ENCODE data around the gene CLRN2. TPM values are rescaled to one million over a fixed set of nuclear protein-coding genes. Genes with fewer than 3 reads are reported as not detected.

Gene CLRN2
- total RNA-seq, 1 donor from 2014 or later, result not detected

GRCh38 chr4:17557880-17558279 lies 42.9 kb downstream of the CLRN2 start:
- Histone ChIP-seq H3K36me3 (no peaks in the 10 kb centered on the region), H3K4me1 (no peaks in the 10 kb centered on the region), H3K9me3 (no peaks in the 10 kb centered on the region), H3K27me3 (no peaks in the 10 kb centered on the region), H3K27ac (no peak overlapping the region), H3K4me3 (no peak overlapping the region)
- no peak for TF ChIP-seq CTCF (IDR thresholded peaks at IDR 0.05)
- DNase-seq (ENCODE audit: low spot score in 2 of 2), result no peak
- intact Hi-C loops (cut with DNase I), result no loop called here

GRCh38 chr4:17558941-17559708 lies 44.2 kb downstream of the CLRN2 start:
- intact Hi-C loops (cut with DNase I), result no loop called here
- TF ChIP-seq CTCF (IDR thresholded peaks at IDR 0.05), result no peak
- Histone ChIP-seq H3K9me3 (no peaks in the 10 kb centered on the region), H3K27me3 (no peaks in the 10 kb centered on the region), H3K27ac (no peak overlapping the region), H3K4me3 (no peak overlapping the region), H3K4me1 (no peaks in the 10 kb centered on the region), H3K36me3 (no peaks in the 10 kb centered on the region)
- no peak for DNase-seq (ENCODE audit: low spot score in 2 of 2)

GRCh38 chr4:17559709-17560048 lies 44.7 kb downstream of the CLRN2 start:
- Histone ChIP-seq H3K27me3 (no peaks in the 10 kb centered on the region), H3K36me3 (no peaks in the 10 kb centered on the region), H3K9me3 (no peaks in the 10 kb centered on the region), H3K4me3 (no peak overlapping the region), H3K27ac (no peak overlapping the region), H3K4me1 (no peaks in the 10 kb centered on the region)
- intact Hi-C loops (cut with DNase I), result no loop called here
- DNase-seq (ENCODE audit: low spot score in 2 of 2), result no peak
- no peak for TF ChIP-seq CTCF (IDR thresholded peaks at IDR 0.05)

- Histone ChIP-seq H3K36me3 (no peaks in the 10 kb centered on the region), H3K4me3 (no peak overlapping the region), H3K4me1 (no peaks in the 10 kb centered on the region), H3K27me3 (no peaks in the 10 kb centered on the region), H3K27ac (no peak overlapping the region), H3K9me3 (no peaks in the 10 kb centered on the region)
- no peak for TF ChIP-seq CTCF (IDR thresholded peaks at IDR 0.05)
- DNase-seq (ENCODE audit: low spot score in 2 of 2), result no peak
- intact Hi-C loops (cut with DNase I), result no loop called here
These were observed 45.2 kb downstream of the CLRN2 start for GRCh38 chr4:17560065-17560673.

GRCh38 chr4:17561195-17561909 lies 46.4 kb downstream of the CLRN2 start:
- H3K9me3 ChIP-seq, result no peaks in the 10 kb centered on the region
- H3K36me3 ChIP-seq, result no peaks in the 10 kb centered on the region
- no peak for DNase-seq (ENCODE audit: low spot score in 2 of 2)
- intact Hi-C loops (cut with DNase I), result no loop called here
- no peaks in the 10 kb centered on the region for H3K27me3 ChIP-seq
- H3K4me1 ChIP-seq, result no peaks in the 10 kb centered on the region
- TF ChIP-seq CTCF (IDR thresholded peaks at IDR 0.05), result no peak
- no peak overlapping the region for H3K4me3 ChIP-seq
- H3K27ac ChIP-seq, result no peak overlapping the region
